ENCODE measurements around the gene CNNM1.

CNNM1 gene

GRCh38 chr10:99331207-99331803 is 2.1 kb downstream of the CNNM1 start:
- no peak overlapping the region for H3K4me3 ChIP-seq (ENCODE audit: low read depth, low read length)
- no peak for DNase-seq (ENCODE audit: low read depth)

- no peak overlapping the region for H3K4me3 ChIP-seq (ENCODE audit: low read depth, low read length)
- DNase-seq (ENCODE audit: low read depth), result no peak
Observed at GRCh38 chr10:99337311-99337811, 8.2 kb downstream of the CNNM1 start.

GRCh38 chr10:99337901-99338300 is 8.7 kb downstream of the CNNM1 start:
- no peak for DNase-seq (ENCODE audit: low read depth)
- H3K4me3 ChIP-seq (ENCODE audit: low read depth, low read length), result no peak overlapping the region

- H3K4me3 ChIP-seq (ENCODE audit: low read depth, low read length), result no peak overlapping the region
- no peak for DNase-seq (ENCODE audit: low read depth)
Observed at GRCh38 chr10:99339077-99339476, 9.9 kb downstream of the CNNM1 start.

GRCh38 chr10:99339563-99340047 is 10.4 kb downstream of the CNNM1 start:
- H3K4me3 ChIP-seq (ENCODE audit: low read depth, low read length), result no peak overlapping the region
- DNase-seq (ENCODE audit: low read depth), result no peak

- DNase-seq (ENCODE audit: low read depth), result no peak
- H3K4me3 ChIP-seq (ENCODE audit: low read depth, low read length), result no peak overlapping the region
Observed at GRCh38 chr10:99340650-99341049, 11.5 kb downstream of the CNNM1 start.

GRCh38 chr10:99341248-99341647 is 12.1 kb downstream of the CNNM1 start:
- H3K4me3 ChIP-seq (ENCODE audit: low read depth, low read length), result no peak overlapping the region
- DNase-seq (ENCODE audit: low read depth), result no peak

- H3K4me3 ChIP-seq (ENCODE audit: low read depth, low read length), result no peak overlapping the region
- DNase-seq (ENCODE audit: low read depth), result no peak
Observed at GRCh38 chr10:99341860-99342490, 12.8 kb downstream of the CNNM1 start.

- no peak overlapping the region for H3K4me3 ChIP-seq (ENCODE audit: low read depth, low read length)
- no peak for DNase-seq (ENCODE audit: low read depth)
Observed at GRCh38 chr10:99343262-99343661, 14.1 kb downstream of the CNNM1 start.

GRCh38 chr10:99344715-99345114 is 15.6 kb downstream of the CNNM1 start:
- no peak for DNase-seq (ENCODE audit: low read depth)
- H3K4me3 ChIP-seq (ENCODE audit: low read depth, low read length), result no peak overlapping the region

GRCh38 chr10:99345350-99345749 is 16.2 kb downstream of the CNNM1 start:
- no peak for DNase-seq (ENCODE audit: low read depth)
- H3K4me3 ChIP-seq (ENCODE audit: low read depth, low read length), result no peak overlapping the region

GRCh38 chr10:99346247-99346646 is 17.1 kb downstream of the CNNM1 start:
- no peak for DNase-seq (ENCODE audit: low read depth)
- H3K4me3 ChIP-seq (ENCODE audit: low read depth, low read length), result no peak overlapping the region

GRCh38 chr10:99347672-99348071 is 18.5 kb downstream of the CNNM1 start:
- no peak for DNase-seq (ENCODE audit: low read depth)
- H3K4me3 ChIP-seq (ENCODE audit: low read depth, low read length), result no peak overlapping the region

- H3K4me3 ChIP-seq (ENCODE audit: low read depth, low read length), result no peak overlapping the region
- no peak for DNase-seq (ENCODE audit: low read depth)
Observed at GRCh38 chr10:99353182-99353581, 24.0 kb downstream of the CNNM1 start.

GRCh38 chr10:99357691-99358090 is 28.5 kb downstream of the CNNM1 start:
- no peak for DNase-seq (ENCODE audit: low read depth)
- no peak overlapping the region for H3K4me3 ChIP-seq (ENCODE audit: low read depth, low read length)

GRCh38 chr10:99358101-99358500 is 28.9 kb downstream of the CNNM1 start:
- DNase-seq (ENCODE audit: low read depth), result no peak
- no peak overlapping the region for H3K4me3 ChIP-seq (ENCODE audit: low read depth, low read length)

GRCh38 chr10:99360934-99361333 is 31.8 kb downstream of the CNNM1 start:
- no peak for DNase-seq (ENCODE audit: low read depth)
- H3K4me3 ChIP-seq (ENCODE audit: low read depth, low read length), result no peak overlapping the region

GRCh38 chr10:99364125-99364524 is 35.0 kb downstream of the CNNM1 start:
- DNase-seq (ENCODE audit: low read depth), result no peak
- H3K4me3 ChIP-seq (ENCODE audit: low read depth, low read length), result no peak overlapping the region

GRCh38 chr10:99365311-99365710 is 36.2 kb downstream of the CNNM1 start:
- DNase-seq (ENCODE audit: low read depth), result no peak
- H3K4me3 ChIP-seq (ENCODE audit: low read depth, low read length), result no peak overlapping the region

GRCh38 chr10:99365736-99366135 is 36.6 kb downstream of the CNNM1 start:
- H3K4me3 ChIP-seq (ENCODE audit: low read depth, low read length), result no peak overlapping the region

GRCh38 chr10:99366666-99367065 is 37.5 kb downstream of the CNNM1 start:
- DNase-seq (ENCODE audit: low read depth), result no peak
- H3K4me3 ChIP-seq (ENCODE audit: low read depth, low read length), result no peak overlapping the region

More at GRCh38 chr10:99365736-99366135, 36.6 kb downstream of the CNNM1 start:
- no peak for DNase-seq (ENCODE audit: low read depth)

All from skeletal muscle cell (primary cell).